Retinal pigment epithelial cell (primary cell): ENCODE measurements around the gene CDK3.

Experiments
- DNase-seq: peaks from one replicate; pipeline ENCODE4 v3.0.0-alpha.2; 2010; ENCODE audit warnings: low read depth
- H3K4me3 ChIP-seq: 2 replicates; pipeline ENCODE4 v1.5.1; 2011; ENCODE audit warnings: mild to moderate bottlenecking, low read length, control low read depth, moderate library complexity
- CTCF ChIP-seq: conservative IDR thresholded peaks from 2 replicates; pipeline ENCODE4 v1.5.1; 2011; ENCODE audit warnings: low read depth, low read length, control low read depth, inconsistent platforms

The CDK3 gene

GRCh38 chr17:76018340-76018680 lies 17.7 kb downstream of the CDK3 start:
- DNase-seq: no peak
- H3K4me3 ChIP-seq: no peak overlapping the region
- no peak for TF ChIP-seq CTCF

- no peak for DNase-seq
- no peak overlapping the region for H3K4me3 ChIP-seq
- no peak for TF ChIP-seq CTCF
Observed at GRCh38 chr17:76018801-76019200, 18.1 kb downstream of the CDK3 start.

- no peak for TF ChIP-seq CTCF
- H3K4me3 ChIP-seq: no peak overlapping the region
- no peak for DNase-seq
Observed at GRCh38 chr17:76019833-76020467, 19.3 kb downstream of the CDK3 start.

GRCh38 chr17:76022285-76022684 lies 21.6 kb downstream of the CDK3 start:
- no peak for DNase-seq
- H3K4me3 ChIP-seq: no peak overlapping the region
- TF ChIP-seq CTCF: no peak

GRCh38 chr17:76022973-76023899 lies 22.6 kb downstream of the CDK3 start:
- TF ChIP-seq CTCF: no peak
- H3K4me3 ChIP-seq: no peak overlapping the region
- no peak for DNase-seq

- H3K4me3 ChIP-seq: no peak overlapping the region
- no peak for TF ChIP-seq CTCF
- DNase-seq: no peak
Observed at GRCh38 chr17:76023900-76024237, 23.2 kb downstream of the CDK3 start.

GRCh38 chr17:76024353-76024752 lies 23.7 kb downstream of the CDK3 start:
- TF ChIP-seq CTCF: no peak
- H3K4me3 ChIP-seq: no peak overlapping the region
- no peak for DNase-seq
